Measurements from ENCODE around the gene EDDM3A. TPM values are rescaled to one million over a fixed set of nuclear protein-coding genes. Genes with fewer than 3 reads are reported as not detected.
"Not testable (repeated sequence)": the region's sequence is repeated elsewhere in the genome, so short reads cannot be mapped to it uniquely, and the experiment has no call there.

Gene EDDM3A
- total RNA-seq, 2 donors from 2014 or later: not detected

DNA sequence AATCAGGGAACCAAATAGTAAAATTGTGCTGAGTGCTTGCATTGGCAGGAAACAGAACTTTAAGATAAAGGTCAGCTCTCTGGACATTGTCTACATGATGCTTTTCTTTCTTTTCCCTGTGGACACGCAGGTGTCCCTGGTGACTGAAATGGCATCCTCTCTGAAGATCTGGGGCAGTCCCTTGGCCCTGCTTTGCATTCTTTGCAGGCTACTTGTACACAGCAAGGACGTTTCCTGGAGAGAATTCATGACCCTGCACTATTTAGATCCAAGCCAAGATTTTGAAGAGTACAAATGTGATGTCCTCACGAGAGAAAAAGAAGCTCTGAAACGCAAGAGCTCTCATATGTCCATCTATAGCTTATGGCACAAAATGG lies 11.3 kb upstream of the EDDM3A start:
- no peak overlapping the region for H3K9ac ChIP-seq (ENCODE audit: extremely low read depth, low read length, poor library complexity, severe bottlenecking)
- Mint-ChIP-seq H3K9me3 (no peaks in the 10 kb centered on the region), H3K27ac (no peak overlapping the region), H3K4me1 (peaks cover 11% of the 10 kb centered on the region), H3K27me3 (ENCODE audit: insufficient read depth) (peaks cover 5% of the 10 kb centered on the region), H3K36me3 (ENCODE audit: low read depth) (no peaks in the 10 kb centered on the region), H3K4me3 (no peak overlapping the region)
- H3K9me3 ChIP-seq (ENCODE audit: control insufficient read depth, low read length): no peaks in the 10 kb centered on the region
- no peaks in the 10 kb centered on the region for H3K27me3 ChIP-seq (ENCODE audit: control insufficient read depth, insufficient read depth, low read length, poor library complexity, severe bottlenecking)
- H3K4me1 ChIP-seq (ENCODE audit: control insufficient read depth, insufficient read depth, low read length): peaks cover 7% of the 10 kb centered on the region
- no peak overlapping the region for H3K4me3 ChIP-seq (ENCODE audit: low read length)
- DNase-seq: no peak
- H3K27ac ChIP-seq (ENCODE audit: low read depth, low read length): no peak overlapping the region
- TF ChIP-seq, protein P1, sequence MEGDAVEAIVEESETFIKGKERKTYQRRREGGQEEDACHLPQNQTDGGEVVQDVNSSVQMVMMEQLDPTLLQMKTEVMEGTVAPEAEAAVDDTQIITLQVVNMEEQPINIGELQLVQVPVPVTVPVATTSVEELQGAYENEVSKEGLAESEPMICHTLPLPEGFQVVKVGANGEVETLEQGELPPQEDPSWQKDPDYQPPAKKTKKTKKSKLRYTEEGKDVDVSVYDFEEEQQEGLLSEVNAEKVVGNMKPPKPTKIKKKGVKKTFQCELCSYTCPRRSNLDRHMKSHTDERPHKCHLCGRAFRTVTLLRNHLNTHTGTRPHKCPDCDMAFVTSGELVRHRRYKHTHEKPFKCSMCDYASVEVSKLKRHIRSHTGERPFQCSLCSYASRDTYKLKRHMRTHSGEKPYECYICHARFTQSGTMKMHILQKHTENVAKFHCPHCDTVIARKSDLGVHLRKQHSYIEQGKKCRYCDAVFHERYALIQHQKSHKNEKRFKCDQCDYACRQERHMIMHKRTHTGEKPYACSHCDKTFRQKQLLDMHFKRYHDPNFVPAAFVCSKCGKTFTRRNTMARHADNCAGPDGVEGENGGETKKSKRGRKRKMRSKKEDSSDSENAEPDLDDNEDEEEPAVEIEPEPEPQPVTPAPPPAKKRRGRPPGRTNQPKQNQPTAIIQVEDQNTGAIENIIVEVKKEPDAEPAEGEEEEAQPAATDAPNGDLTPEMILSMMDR (conservative IDR thresholded peaks at IDR 0.05): no peak
- H3K36me3 ChIP-seq (ENCODE audit: control insufficient read depth, insufficient read depth, low read length): no peaks in the 10 kb centered on the region
- WGBS, 2 experiments (ENCODE audit: insufficient coverage in 1 of 2, insufficient read length in 1 of 2): 60 to 71% methylated on average over 4 of the region's 4 CpGs

DNA sequence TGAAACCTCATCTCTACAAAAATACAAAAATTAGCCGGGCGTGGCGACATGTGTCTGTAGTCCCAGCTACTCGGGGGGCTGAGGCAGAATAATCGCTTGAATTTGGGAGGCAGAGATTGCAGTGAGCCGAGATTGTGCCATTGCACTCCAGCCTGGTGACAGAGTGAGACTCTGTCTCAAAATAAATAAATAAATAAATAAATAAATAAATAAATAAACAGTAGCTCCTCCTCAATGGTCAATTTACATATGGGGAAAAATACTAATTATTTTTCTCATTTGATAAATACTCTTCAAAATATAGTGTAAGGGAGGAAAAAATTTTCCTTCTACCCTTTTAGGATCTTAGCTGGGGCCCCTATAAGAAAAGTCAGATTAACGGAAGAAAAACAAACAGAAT lies 7.4 kb upstream of the EDDM3A start:
- H3K9me3 ChIP-seq (ENCODE audit: control insufficient read depth, low read length): peaks cover 14% of the 10 kb centered on the region
- H3K36me3 Mint-ChIP-seq (ENCODE audit: low read depth); H3K4me3 ChIP-seq (ENCODE audit: low read length); H3K9ac ChIP-seq (ENCODE audit: extremely low read depth, low read length, poor library complexity, severe bottlenecking); H3K4me3 Mint-ChIP-seq; H3K27me3 ChIP-seq (ENCODE audit: control insufficient read depth, insufficient read depth, low read length, poor library complexity, severe bottlenecking); H3K9me3 Mint-ChIP-seq; H3K4me1 Mint-ChIP-seq; H3K27me3 Mint-ChIP-seq (ENCODE audit: insufficient read depth); DNase-seq; H3K27ac ChIP-seq (ENCODE audit: low read depth, low read length); H3K4me1 ChIP-seq (ENCODE audit: control insufficient read depth, insufficient read depth, low read length); H3K27ac Mint-ChIP-seq; H3K36me3 ChIP-seq (ENCODE audit: control insufficient read depth, insufficient read depth, low read length): not testable (repeated sequence)
- WGBS, 2 experiments (ENCODE audit: insufficient coverage in 1 of 2, insufficient read length in 1 of 2): 91 to 100% methylated on average over 5 to 7 of the region's 7 CpGs

DNA sequence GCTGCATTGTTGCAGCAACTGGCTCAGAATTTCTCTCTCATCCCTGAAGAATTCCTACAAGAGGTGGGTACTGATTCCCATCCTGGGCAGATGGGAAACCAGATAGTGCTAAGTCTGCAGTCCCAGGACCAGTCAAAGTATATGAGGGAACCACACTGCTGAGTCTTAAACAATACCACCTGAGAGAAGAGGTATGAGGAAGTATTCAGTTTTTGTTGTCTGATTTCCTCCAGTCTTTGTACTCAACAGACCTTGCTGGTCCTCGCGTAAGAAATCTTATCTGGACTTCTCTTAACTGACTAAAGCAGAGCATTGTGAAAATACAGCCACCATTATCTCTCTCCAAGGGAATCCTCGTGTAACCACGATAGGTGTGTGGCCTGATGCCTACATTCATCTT lies 3.6 kb upstream of the EDDM3A start:
- 90 to 94% methylated on average over 2 to 4 of the region's 4 CpGs for WGBS, 2 experiments (ENCODE audit: insufficient coverage in 1 of 2, insufficient read length in 1 of 2)
- no peak overlapping the region for H3K27ac Mint-ChIP-seq
- DNase-seq: no peak

More for the DNA sequence above, 3.6 kb upstream of the EDDM3A start:
- H3K4me3 ChIP-seq (ENCODE audit: low read length): no peak overlapping the region
- no peaks in the 10 kb centered on the region for H3K4me1 ChIP-seq (ENCODE audit: control insufficient read depth, insufficient read depth, low read length)
- Mint-ChIP-seq H3K9me3 (no peaks in the 10 kb centered on the region), H3K4me1 (no peaks in the 10 kb centered on the region), H3K4me3 (no peak overlapping the region), H3K36me3 (ENCODE audit: low read depth) (no peaks in the 10 kb centered on the region), H3K27me3 (ENCODE audit: insufficient read depth) (no peaks in the 10 kb centered on the region)
- H3K27me3 ChIP-seq (ENCODE audit: control insufficient read depth, insufficient read depth, low read length, poor library complexity, severe bottlenecking): no peaks in the 10 kb centered on the region
- no peak overlapping the region for H3K9ac ChIP-seq (ENCODE audit: extremely low read depth, low read length, poor library complexity, severe bottlenecking)
- TF ChIP-seq, protein P1 (conservative IDR thresholded peaks at IDR 0.05): no peak
- H3K36me3 ChIP-seq (ENCODE audit: control insufficient read depth, insufficient read depth, low read length): no peaks in the 10 kb centered on the region
- peaks cover 14% of the 10 kb centered on the region for H3K9me3 ChIP-seq (ENCODE audit: control insufficient read depth, low read length)
- no peak overlapping the region for H3K27ac ChIP-seq (ENCODE audit: low read depth, low read length)
